Natural killer cell (primary cell): ENCODE data around the gene KANK4. TPM values are rescaled to one million over a fixed set of nuclear protein-coding genes. Genes with fewer than 3 reads are reported as not detected.
A peak's percentile ranks its signal among the peaks of the same experiment; 100 is the strongest.

ENCODE experiments used
- ATAC-seq, 3 donors: fragments of 150-1000 bp in 2 of 3; fragments of 200-7000 bp in 1 of 3; cut with Tn5 transposase; 1 replicate in 1 of 3; 2 replicates in 2 of 3; pipeline ENCODE4 v1.10.0; 2021; ENCODE audit warnings: mild to moderate bottlenecking in 2 of 3, moderate library complexity in 2 of 3
- DNase-seq, 2 donors: peaks; one replicate each; pipeline versions ENCODE4 v3.0.0 to v3.0.0-alpha.2; 2013 to 2021; ENCODE audit warnings: mixed read lengths in 1 of 2
- H3K27ac ChIP-seq: one replicate; pipeline ENCODE4 v1.5.1; 2013; ENCODE audit warnings: mild to moderate bottlenecking, low read length
- H3K27me3 ChIP-seq: one replicate; pipeline ENCODE4 v1.6.1; 2013; ENCODE audit warnings: low read length; ENCODE audit not compliant: control insufficient read depth, insufficient read depth
- H3K36me3 ChIP-seq: one replicate; pipeline ENCODE4 v1.6.1; 2013; ENCODE audit warnings: low read length; ENCODE audit not compliant: control insufficient read depth, insufficient read depth
- H3K4me1 ChIP-seq: one replicate; pipeline ENCODE4 v1.6.1; 2013; ENCODE audit warnings: low read length; ENCODE audit not compliant: control insufficient read depth, insufficient read depth
- H3K4me3 ChIP-seq: one replicate; pipeline ENCODE4 v1.5.1; 2013; ENCODE audit warnings: low read length
- H3K9me3 ChIP-seq: one replicate; pipeline ENCODE4 v1.6.1; 2013; ENCODE audit warnings: low read length; ENCODE audit not compliant: control insufficient read depth, insufficient read depth
- H3K27ac Mint-ChIP-seq, 2 donors: one replicate each; pipeline ENCODE4 v1.8.0; 2022; ENCODE audit warnings: mild to moderate bottlenecking in 2 of 2, mixed read lengths in 2 of 2, moderate library complexity in 1 of 2
- H3K27me3 Mint-ChIP-seq, 2 donors: one replicate each; pipeline ENCODE4 v1.8.0; 2022; ENCODE audit warnings: low read depth in 2 of 2, mixed read lengths in 2 of 2
- H3K36me3 Mint-ChIP-seq: one replicate; pipeline ENCODE4 v1.8.0; 2022; ENCODE audit warnings: mixed read lengths
- H3K4me1 Mint-ChIP-seq, 2 donors: one replicate each; pipeline ENCODE4 v1.8.0; 2022; ENCODE audit warnings: mixed read lengths in 2 of 2
- H3K4me3 Mint-ChIP-seq: one replicate; pipeline ENCODE4 v1.8.0; 2022; ENCODE audit warnings: mild to moderate bottlenecking, moderate library complexity, mixed read lengths
- H3K9me3 Mint-ChIP-seq, 2 donors: one replicate each; pipeline ENCODE4 v1.8.0; 2022; ENCODE audit warnings: mixed read lengths in 2 of 2
- CTCF ChIP-seq: fragments of 200-600 bp; IDR thresholded peaks from one replicate; pipeline ENCODE4 v1.8.0; 2022; ENCODE audit warnings: antibody characterized with exemption
- WGBS: methylation state at CpG from one replicate; pipeline ENCODE4 v1.1.7; 2013; ENCODE audit warnings: missing lambda C conversion rate; ENCODE audit not compliant: insufficient coverage; 5-methylcytosine and 5-hydroxymethylcytosine counted together
- intact Hi-C: fragments of 100-400 bp; cut with micrococcal nuclease; formaldehyde crosslinking; loops from one replicate; pipeline ENCODE4 v1.14.2; 2022
- total RNA-seq, 4 donors: library from RNA; stranded (reverse); fragments of 120-200 nt in 1 of 4; gene quantifications; one replicate each; pipeline versions ENCODE4 v1.2.3 to v1.2.4, GENCODE V29; 2013 to 2022

KANK4 gene
- total RNA-seq, 3 donors from 2014 or later (not counting 1 experiment from before 2014, with no cell fraction given): not detected

GRCh38 chr1:62301726-62302390 lies 17.4 kb downstream of the KANK4 start:
- Mint-ChIP-seq H3K27me3 (peaks cover 0 to 5% of the 10 kb centered on the region in 2 donors), H3K27ac (no peak overlapping the region), H3K9me3 (no peaks in the 10 kb centered on the region), H3K36me3 (no peaks in the 10 kb centered on the region), H3K4me1 (no peaks in the 10 kb centered on the region), H3K4me3 (no peak overlapping the region)
- no peaks in the 10 kb centered on the region for H3K36me3 ChIP-seq
- DNase-seq (no peak), ATAC-seq (no peak)
- intact Hi-C loops: no loop called here
- WGBS: 83% methylated on average over 7 of the region's 8 CpGs
- H3K9me3 ChIP-seq: no peaks in the 10 kb centered on the region
- no peaks in the 10 kb centered on the region for H3K4me1 ChIP-seq
- no peak for TF ChIP-seq CTCF
- no peaks in the 10 kb centered on the region for H3K27me3 ChIP-seq
- H3K27ac ChIP-seq: no peak overlapping the region
- H3K4me3 ChIP-seq: no peak overlapping the region

- Mint-ChIP-seq H3K36me3 (no peaks in the 10 kb centered on the region), H3K9me3 (no peaks in the 10 kb centered on the region), H3K4me1 (peaks cover 0 to 7% of the 10 kb centered on the region in 2 donors), H3K4me3 (no peak overlapping the region), H3K27me3 (peaks cover 0 to 5% of the 10 kb centered on the region in 2 donors), H3K27ac (no peak overlapping the region)
- 78% methylated on average over 8 of the region's 8 CpGs for WGBS
- no peaks in the 10 kb centered on the region for H3K27me3 ChIP-seq
- H3K27ac ChIP-seq: no peak overlapping the region
- H3K9me3 ChIP-seq: no peaks in the 10 kb centered on the region
- ATAC-seq: no peak
- intact Hi-C loops: no loop called here
- no peaks in the 10 kb centered on the region for H3K36me3 ChIP-seq
- no peaks in the 10 kb centered on the region for H3K4me1 ChIP-seq
- no peak overlapping the region for H3K4me3 ChIP-seq
- no peak for DNase-seq
- TF ChIP-seq CTCF: no peak
These were observed 19.6 kb downstream of the KANK4 start for GRCh38 chr1:62299426-62300200.

GRCh38 chr1:62295921-62296491 lies 23.2 kb downstream of the KANK4 start:
- Mint-ChIP-seq H3K27ac (no peak overlapping the region), H3K27me3 (peaks cover 0 to 5% of the 10 kb centered on the region in 2 donors), H3K9me3 (no peaks in the 10 kb centered on the region), H3K4me1 (peaks cover 0 to 7% of the 10 kb centered on the region in 2 donors), H3K36me3 (no peaks in the 10 kb centered on the region), H3K4me3 (no peak overlapping the region)
- DNase-seq: peak in 1 of 2 donors; percentile 52
- no peak for ATAC-seq
- intact Hi-C loops: no loop called here
- Histone ChIP-seq H3K27ac (no peak overlapping the region), H3K36me3 (no peaks in the 10 kb centered on the region), H3K27me3 (no peaks in the 10 kb centered on the region), H3K4me3 (no peak overlapping the region), H3K4me1 (no peaks in the 10 kb centered on the region), H3K9me3 (no peaks in the 10 kb centered on the region)
- WGBS: 6% methylated on average over 6 of the region's 6 CpGs
- TF ChIP-seq CTCF: no peak
